NCI-H345 treated with DMSO at 0.1 percent for 48 hours (cell line): ENCODE measurements around the gene KL.
A peak's percentile ranks its signal among the peaks of the same experiment; 100 is the strongest.

Experiments
- DNase-seq: peaks from one replicate; lab custom pipeline; 2025; ENCODE audit not compliant: unreplicated experiment; lab: John Stamatoyannopoulos, UW

Gene KL

GRCh38 chr13:33016414-33017322 lies at the start of gene KL:
KL (plus strand) TSS chr13:33016423; CDS start chr13:33016441, 18 bp downstream.
- DNase-seq = no peak

- no peak for DNase-seq
Measured at GRCh38 chr13:32967584-32968182, 48.5 kb upstream of the KL start.

GRCh38 chr13:32968316-32968715 lies 47.9 kb upstream of the KL start:
- DNase-seq = no peak

- DNase-seq = no peak
Measured at GRCh38 chr13:32968793-32969192, 47.4 kb upstream of the KL start.

- DNase-seq = no peak
Measured at GRCh38 chr13:32969516-32969941, 46.7 kb upstream of the KL start.

GRCh38 chr13:32976056-32976805 lies 40.0 kb upstream of the KL start:
- peak; percentile 2 for DNase-seq

GRCh38 chr13:32976912-32977311 lies 39.3 kb upstream of the KL start:
- no peak for DNase-seq

GRCh38 chr13:32977321-32977720 lies 38.9 kb upstream of the KL start:
- no peak for DNase-seq

GRCh38 chr13:32978278-32978677 lies 37.9 kb upstream of the KL start:
- DNase-seq = no peak

GRCh38 chr13:32983058-32983457 lies 33.2 kb upstream of the KL start:
- DNase-seq = no peak

GRCh38 chr13:32984857-32985626 lies 31.2 kb upstream of the KL start:
- DNase-seq = peak; percentile 65

- no peak for DNase-seq
Measured at GRCh38 chr13:32986552-32986951, 29.7 kb upstream of the KL start.

GRCh38 chr13:32987462-32987861 lies 28.8 kb upstream of the KL start:
- DNase-seq = no peak

- DNase-seq = no peak
Measured at GRCh38 chr13:32988608-32989289, 27.5 kb upstream of the KL start.

- DNase-seq = no peak
Measured at GRCh38 chr13:32989290-32989667, 26.9 kb upstream of the KL start.

- no peak for DNase-seq
Measured at GRCh38 chr13:32989942-32990341, 26.3 kb upstream of the KL start.

GRCh38 chr13:32993145-32993544 lies 23.1 kb upstream of the KL start:
- no peak for DNase-seq

GRCh38 chr13:32997399-32997798 lies 18.8 kb upstream of the KL start:
- no peak for DNase-seq

- no peak for DNase-seq
Measured at GRCh38 chr13:32998966-32999365, 17.3 kb upstream of the KL start.

GRCh38 chr13:33000365-33000764 lies 15.9 kb upstream of the KL start:
- DNase-seq = no peak
